ENCODE measurements around the gene RGMA. TPM values are rescaled to one million over a fixed set of nuclear protein-coding genes. Genes with fewer than 3 reads are reported as not detected.

Gene RGMA
- total and polyA plus RNA-seq, 10 of the 15 experiments (the other 5 are each of a cell fraction or from before 2014, with no cell fraction given), result not detected

DNA sequence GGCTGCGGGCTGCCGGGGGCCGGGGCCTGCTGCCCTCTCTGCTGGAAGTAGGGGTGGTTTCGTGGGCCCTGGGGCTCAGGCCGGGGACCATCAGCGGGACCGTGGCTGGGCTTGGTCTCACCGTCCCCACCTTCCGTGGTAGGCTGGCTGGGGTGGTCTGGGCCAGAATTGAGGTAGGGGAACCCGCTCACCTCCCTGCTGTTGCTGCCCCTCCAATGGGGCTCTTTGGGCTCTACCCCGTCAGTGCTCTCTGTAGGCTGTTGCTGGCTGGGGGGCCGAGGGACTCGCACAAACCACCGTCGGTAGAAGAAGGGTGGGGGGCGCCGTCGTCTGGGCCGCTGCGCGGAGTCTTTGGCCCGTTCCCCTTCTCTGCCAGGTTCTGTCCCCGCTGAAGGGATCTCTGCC lies 23.4 kb downstream of the RGMA start (continued):
- TF ChIP-seq, protein P1, sequence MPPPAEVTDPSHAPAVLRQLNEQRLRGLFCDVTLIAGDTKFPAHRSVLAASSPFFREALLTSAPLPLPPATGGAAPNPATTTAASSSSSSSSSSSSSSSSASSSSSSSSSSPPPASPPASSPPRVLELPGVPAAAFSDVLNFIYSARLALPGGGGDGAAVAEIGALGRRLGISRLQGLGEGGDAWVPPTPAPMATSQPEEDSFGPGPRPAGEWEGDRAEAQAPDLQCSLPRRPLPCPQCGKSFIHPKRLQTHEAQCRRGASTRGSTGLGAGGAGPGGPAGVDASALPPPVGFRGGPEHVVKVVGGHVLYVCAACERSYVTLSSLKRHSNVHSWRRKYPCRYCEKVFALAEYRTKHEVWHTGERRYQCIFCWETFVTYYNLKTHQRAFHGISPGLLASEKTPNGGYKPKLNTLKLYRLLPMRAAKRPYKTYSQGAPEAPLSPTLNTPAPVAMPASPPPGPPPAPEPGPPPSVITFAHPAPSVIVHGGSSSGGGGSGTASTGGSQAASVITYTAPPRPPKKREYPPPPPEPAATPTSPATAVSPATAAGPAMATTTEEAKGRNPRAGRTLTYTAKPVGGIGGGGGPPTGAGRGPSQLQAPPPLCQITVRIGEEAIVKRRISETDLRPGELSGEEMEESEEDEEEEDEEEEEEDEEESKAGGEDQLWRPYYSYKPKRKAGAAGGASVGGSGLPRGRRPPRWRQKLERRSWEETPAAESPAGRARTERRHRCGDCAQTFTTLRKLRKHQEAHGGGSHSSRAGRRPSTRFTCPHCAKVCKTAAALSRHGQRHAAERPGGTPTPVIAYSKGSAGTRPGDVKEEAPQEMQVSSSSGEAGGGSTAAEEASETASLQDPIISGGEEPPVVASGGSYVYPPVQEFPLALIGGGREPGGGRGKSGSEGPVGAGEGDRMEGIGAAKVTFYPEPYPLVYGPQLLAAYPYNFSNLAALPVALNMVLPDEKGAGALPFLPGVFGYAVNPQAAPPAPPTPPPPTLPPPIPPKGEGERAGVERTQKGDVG (CRISPR knock-in tag; IDR thresholded peaks at IDR 0.05), result no peak
- no peak for TF ChIP-seq ETV6 (conservative IDR thresholded peaks at IDR 0.05 in 1 of 2, IDR thresholded peaks at IDR 0.05 in 1 of 2; ENCODE audit: borderline replicate concordance in 1 of 2, low read depth in 1 of 2)
- TF ChIP-seq NR2F1 (conservative IDR thresholded peaks at IDR 0.05), result no peak

DNA sequence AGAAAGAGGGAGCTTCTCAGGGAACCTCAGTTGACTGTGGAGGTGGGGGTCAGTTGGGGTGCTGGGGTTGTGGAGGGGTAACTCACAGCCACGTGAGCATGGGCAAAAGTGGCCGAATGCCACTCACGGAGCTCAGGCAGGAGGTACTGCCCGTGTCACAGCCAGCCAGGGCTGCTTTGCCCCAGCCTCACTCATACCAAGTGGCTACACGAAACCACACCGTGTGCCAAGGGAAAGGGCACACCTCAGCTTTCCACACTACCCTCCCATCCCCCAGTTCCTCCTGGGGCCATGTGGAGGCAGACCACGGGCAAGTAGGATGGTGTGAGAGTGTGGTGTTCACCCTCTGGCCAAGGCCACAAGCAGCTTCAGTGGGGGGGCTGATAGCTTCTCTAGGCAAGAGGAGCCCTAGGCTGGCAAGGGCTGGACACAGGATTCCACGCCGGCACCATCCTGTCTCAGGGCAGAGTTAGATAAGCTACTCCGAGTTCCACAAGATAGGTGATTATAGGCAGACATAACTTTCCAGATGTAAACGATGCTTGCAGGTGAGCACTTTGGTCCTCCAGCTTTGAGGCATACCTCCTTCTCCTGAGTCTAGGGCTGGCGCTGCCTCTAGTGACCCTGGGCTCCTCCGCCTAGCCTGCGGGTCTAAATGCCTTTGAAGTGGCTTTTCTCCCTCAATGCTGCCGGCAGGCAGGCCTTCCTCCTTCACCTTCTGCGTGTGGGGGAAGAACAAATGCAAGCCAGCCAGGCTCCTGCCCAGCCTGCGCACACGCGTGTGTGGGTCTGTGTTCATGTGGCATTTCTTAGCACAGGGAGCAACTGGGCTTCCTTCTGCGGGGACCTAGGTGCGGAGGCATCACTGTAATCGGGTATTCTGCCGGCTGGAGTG lies 25.0 kb downstream of the RGMA start:
- ATAC-seq, result no peak
- RAD21 ChIA-PET (ENCODE audit: unreplicated experiment), result no interaction called here
- BruUV-seq (replicated peaks), result no TSS peak

More for the DNA sequence above, 25.0 kb downstream of the RGMA start:
- 24% methylated on average over 23 of the region's 23 CpGs for WGBS (ENCODE audit: insufficient coverage, insufficient replicate concordance, low lambda C conversion rate, missing lambda C conversion rate)
- intact Hi-C loops (cut with micrococcal nuclease; ENCODE audit: unreplicated experiment), result no loop called here
- no peaks in the 10 kb centered on the region for H4K20me1 ChIP-seq (ENCODE audit: control insufficient read depth, insufficient read depth)
- no peaks in the 10 kb centered on the region for H3K9me3 ChIP-seq (replicated peaks; ENCODE audit: control insufficient read depth, insufficient read depth, low read length)
- no peak for TF ChIP-seq RUNX3 (IDR thresholded peaks at IDR 0.05; ENCODE audit: low read length)
- TF ChIP-seq, protein P2, sequence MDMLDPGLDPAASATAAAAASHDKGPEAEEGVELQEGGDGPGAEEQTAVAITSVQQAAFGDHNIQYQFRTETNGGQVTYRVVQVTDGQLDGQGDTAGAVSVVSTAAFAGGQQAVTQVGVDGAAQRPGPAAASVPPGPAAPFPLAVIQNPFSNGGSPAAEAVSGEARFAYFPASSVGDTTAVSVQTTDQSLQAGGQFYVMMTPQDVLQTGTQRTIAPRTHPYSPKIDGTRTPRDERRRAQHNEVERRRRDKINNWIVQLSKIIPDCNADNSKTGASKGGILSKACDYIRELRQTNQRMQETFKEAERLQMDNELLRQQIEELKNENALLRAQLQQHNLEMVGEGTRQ (IDR thresholded peaks at IDR 0.05; ENCODE audit: borderline replicate concordance, low read depth, low read length), result no peak
- FAIRE-seq, result no peak
- CTCF ChIA-PET, result no interaction called here
- DNase-seq (ENCODE audit: low read depth, low spot score), result no peak
- in situ Hi-C loops (cut with MboI), result no loop called here
- H3K27ac ChIP-seq (ENCODE audit: control insufficient read depth, insufficient read depth), result no peak overlapping the region
- H3K27me3 ChIP-seq (replicated peaks in 1 of 2; ENCODE audit: control insufficient read depth in 2 of 2, insufficient read depth in 2 of 2, low read length in 1 of 2), result peaks cover 0 to 3% of the 10 kb centered on the region in 2 experiments; a peak in 2 of 4 replicates
- no peak overlapping the region for H2AFZ ChIP-seq (ENCODE audit: control insufficient read depth, low read depth, low read length)
- H3K4me3 ChIP-seq, result no peak overlapping the region
- SMC1A ChIA-PET (ENCODE audit: uncharacterized antibody, unreplicated experiment), result no interaction called here
- H3K79me2 ChIP-seq (ENCODE audit: control insufficient read depth, insufficient read depth, low read length), result no peaks in the 10 kb centered on the region
- H3K36me3 ChIP-seq (ENCODE audit: control insufficient read depth in 2 of 2, insufficient read depth in 2 of 2, low read length in 1 of 2), result no peaks in the 10 kb centered on the region
- no peaks in the 10 kb centered on the region for H3K4me1 ChIP-seq (ENCODE audit: control insufficient read depth, insufficient read depth, low read length)
- H3K9ac ChIP-seq (ENCODE audit: control insufficient read depth, insufficient read depth, low read length), result no peak overlapping the region
- no peak overlapping the region for H3K4me2 ChIP-seq (ENCODE audit: control insufficient read depth, insufficient read depth)
- POLR2A ChIA-PET, result no interaction called here

Measured in GM12878 (cell line).